ENCODE data around the gene ERAL1. TPM values are rescaled to one million over a fixed set of nuclear protein-coding genes. Genes with fewer than 3 reads are reported as not detected.

Gene ERAL1
- total RNA-seq, 1 donor: 30.4 TPM

- TF ChIP-seq CTCF (IDR thresholded peaks at IDR 0.05; ENCODE audit: extremely low read depth, low read depth, low read length): no peak
- no peaks in the 10 kb centered on the region for H3K79me2 ChIP-seq (ENCODE audit: insufficient read depth, low read length)
- H3K27ac ChIP-seq (ENCODE audit: low read depth, low read length): no peak overlapping the region
- no peak overlapping the region for H3K4me2 ChIP-seq (ENCODE audit: insufficient read depth, low read length)
- no peaks in the 10 kb centered on the region for H3K9me3 ChIP-seq (ENCODE audit: low read depth, low read length)
- no peaks in the 10 kb centered on the region for H4K20me1 ChIP-seq (ENCODE audit: insufficient read depth, low read length)
- no peak overlapping the region for H3K4me3 ChIP-seq (ENCODE audit: insufficient read depth, low read length)
- peaks cover 29% of the 10 kb centered on the region for H3K36me3 ChIP-seq (ENCODE audit: insufficient read depth, low read length)
- H3K4me1 ChIP-seq (ENCODE audit: insufficient read depth, low read length): no peaks in the 10 kb centered on the region
- H3K27me3 ChIP-seq (ENCODE audit: insufficient read depth, low read length): no peaks in the 10 kb centered on the region
- no peak overlapping the region for H2AFZ ChIP-seq (ENCODE audit: low read length)
- peak; percentile 42 for DNase-seq (ENCODE audit: insufficient read length, low spot score, missing footprints)
Observed at GRCh38 chr17:28878158-28878910, 23.5 kb downstream of the ERAL1 start.

GRCh38 chr17:28878981-28879380, 24.2 kb downstream of the ERAL1 start:
- Histone ChIP-seq H3K4me3 (ENCODE audit: insufficient read depth, low read length) (no peak overlapping the region), H3K79me2 (ENCODE audit: insufficient read depth, low read length) (no peaks in the 10 kb centered on the region), H3K4me1 (ENCODE audit: insufficient read depth, low read length) (no peaks in the 10 kb centered on the region), H3K27me3 (ENCODE audit: insufficient read depth, low read length) (no peaks in the 10 kb centered on the region), H4K20me1 (ENCODE audit: insufficient read depth, low read length) (no peaks in the 10 kb centered on the region), H3K27ac (ENCODE audit: low read depth, low read length) (no peak overlapping the region), H3K4me2 (ENCODE audit: insufficient read depth, low read length) (no peak overlapping the region), H3K9me3 (ENCODE audit: low read depth, low read length) (no peaks in the 10 kb centered on the region), H2AFZ (ENCODE audit: low read length) (no peak overlapping the region), H3K36me3 (ENCODE audit: insufficient read depth, low read length) (peaks cover 33% of the 10 kb centered on the region)
- peak; percentile 90 for DNase-seq (ENCODE audit: insufficient read length, low spot score, missing footprints)
- TF ChIP-seq CTCF (IDR thresholded peaks at IDR 0.05; ENCODE audit: extremely low read depth, low read depth, low read length): peak; percentile 49

- Histone ChIP-seq H3K9me3 (ENCODE audit: low read depth, low read length) (no peaks in the 10 kb centered on the region), H2AFZ (ENCODE audit: low read length) (no peak overlapping the region), H4K20me1 (ENCODE audit: insufficient read depth, low read length) (no peaks in the 10 kb centered on the region), H3K4me3 (ENCODE audit: insufficient read depth, low read length) (no peak overlapping the region), H3K27ac (ENCODE audit: low read depth, low read length) (no peak overlapping the region), H3K27me3 (ENCODE audit: insufficient read depth, low read length) (no peaks in the 10 kb centered on the region), H3K36me3 (ENCODE audit: insufficient read depth, low read length) (peaks cover 33% of the 10 kb centered on the region), H3K79me2 (ENCODE audit: insufficient read depth, low read length) (no peaks in the 10 kb centered on the region), H3K4me1 (ENCODE audit: insufficient read depth, low read length) (no peaks in the 10 kb centered on the region), H3K4me2 (ENCODE audit: insufficient read depth, low read length) (no peak overlapping the region)
- no peak for TF ChIP-seq CTCF (IDR thresholded peaks at IDR 0.05; ENCODE audit: extremely low read depth, low read depth, low read length)
- DNase-seq (ENCODE audit: insufficient read length, low spot score, missing footprints): peak; percentile 38
Observed at GRCh38 chr17:28879886-28880571, 25.2 kb downstream of the ERAL1 start.

- H3K36me3 ChIP-seq (ENCODE audit: insufficient read depth, low read length): peaks cover 33% of the 10 kb centered on the region
Observed at GRCh38 chr17:28880572-28880945, 25.7 kb downstream of the ERAL1 start.

More at GRCh38 chr17:28880572-28880945, 25.7 kb downstream of the ERAL1 start:
- DNase-seq (ENCODE audit: insufficient read length, low spot score, missing footprints): no peak
- Histone ChIP-seq H3K4me2 (ENCODE audit: insufficient read depth, low read length) (no peak overlapping the region), H3K27me3 (ENCODE audit: insufficient read depth, low read length) (no peaks in the 10 kb centered on the region), H3K27ac (ENCODE audit: low read depth, low read length) (no peak overlapping the region), H3K4me3 (ENCODE audit: insufficient read depth, low read length) (no peak overlapping the region), H3K9me3 (ENCODE audit: low read depth, low read length) (no peaks in the 10 kb centered on the region), H3K4me1 (ENCODE audit: insufficient read depth, low read length) (no peaks in the 10 kb centered on the region), H4K20me1 (ENCODE audit: insufficient read depth, low read length) (no peaks in the 10 kb centered on the region), H2AFZ (ENCODE audit: low read length) (no peak overlapping the region), H3K79me2 (ENCODE audit: insufficient read depth, low read length) (no peaks in the 10 kb centered on the region)
- TF ChIP-seq CTCF (IDR thresholded peaks at IDR 0.05; ENCODE audit: extremely low read depth, low read depth, low read length): no peak

All from osteoblast (primary cell).